GM12891 (cell line): ENCODE results near the gene TSPAN17.

ENCODE experiments used
- PAX5 ChIP-seq: IDR thresholded peaks from 2 replicates; pipeline ENCODE4 v1.6.1; 2011; ENCODE audit warnings: low read length, moderate library complexity, mild to moderate bottlenecking; ENCODE audit not compliant: insufficient read depth, severe bottlenecking
- POLR2A ChIP-seq: IDR thresholded peaks from 2 replicates; pipeline ENCODE4 v1.6.1; 2011; ENCODE audit warnings: low read depth, low read length, control low read depth
- POLR2AphosphoS5 ChIP-seq: IDR thresholded peaks from 2 replicates; pipeline ENCODE4 v1.6.1; 2011; ENCODE audit warnings: low read depth, low read length, control low read depth
- POU2F2 ChIP-seq: IDR thresholded peaks from 2 replicates; pipeline ENCODE4 v1.6.1; 2011; ENCODE audit warnings: low read depth, mild to moderate bottlenecking, control low read depth, low read length, moderate library complexity
- SPI1 ChIP-seq: IDR thresholded peaks from 2 replicates; pipeline ENCODE4 v1.6.1; 2011; ENCODE audit warnings: low read depth, low read length, control low read depth
- TAF1 ChIP-seq: IDR thresholded peaks from 2 replicates; pipeline ENCODE4 v1.6.1; 2011; ENCODE audit warnings: low read depth, low read length, control low read depth

DNA sequence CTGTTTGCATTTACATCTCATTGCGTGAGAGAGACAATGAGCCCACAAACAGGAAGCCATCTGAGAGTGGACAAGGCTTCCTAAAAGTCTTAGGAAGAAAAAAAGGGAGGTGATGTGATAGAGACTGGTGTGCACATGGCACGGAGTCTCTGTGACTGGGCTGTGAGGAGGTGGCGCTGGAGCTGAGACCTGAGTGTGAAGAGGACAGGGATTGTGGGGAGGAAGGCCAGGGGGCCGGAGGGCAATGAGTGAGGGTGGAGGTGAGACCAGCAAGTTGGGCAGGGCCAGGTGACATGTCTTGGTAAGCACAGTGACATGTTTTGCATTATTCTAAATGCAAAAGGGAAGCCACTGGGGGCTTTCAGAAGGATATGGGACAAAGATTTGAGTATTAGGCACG is 45.0 kb downstream of the TSPAN17 start:
- TF ChIP-seq POLR2AphosphoS5 = no peak
- no peak for TF ChIP-seq POU2F2
- no peak for TF ChIP-seq POLR2A
- TF ChIP-seq TAF1 = no peak
- no peak for TF ChIP-seq SPI1
- no peak for TF ChIP-seq PAX5
